ENCODE results near the gene CARHSP1. TPM values are rescaled to one million over a fixed set of nuclear protein-coding genes. Genes with fewer than 3 reads are reported as not detected.
"Not testable (repeated sequence)": the region's sequence is repeated elsewhere in the genome, so short reads cannot be mapped to it uniquely, and the experiment has no call there.

CARHSP1 gene
- total and polyA plus RNA-seq, 5 donors: 28.6 to 75.0 (median 36.0) TPM

GRCh38 chr16:8882725-8883377, 14.0 kb upstream of the CARHSP1 start:
- intact Hi-C loops (cut with DNase I): loop anchor here in 3 of 4 donors (5.0 to 10.0 kb wide), 5 partner anchors 86 to 318 kb away; partner anchors contain the start of genes PMM2 (in 1 of the 3) and TMEM186 (in 1 of the 3)
- Histone ChIP-seq H3K4me3 (ENCODE audit: low read length) (no peak overlapping the region), H3K4me1 (ENCODE audit: control insufficient read depth, insufficient read depth, low read length) (no peaks in the 10 kb centered on the region), H3K9me3 (ENCODE audit: control insufficient read depth, low read length) (no peaks in the 10 kb centered on the region), H3K27ac (ENCODE audit: low read length) (no peak overlapping the region), H3K27me3 (ENCODE audit: control insufficient read depth, insufficient read depth) (no peaks in the 10 kb centered on the region)
- ATAC-seq (no peak), DNase-seq (peak in 2 of 3 donors; percentile 3 to 23)
- WGBS: 82% methylated on average over 17 of the region's 17 CpGs

- H3K9me3 ChIP-seq (ENCODE audit: control insufficient read depth, low read length): no peaks in the 10 kb centered on the region
- intact Hi-C loops (cut with DNase I): loop anchor here in 3 of 4 donors (5.0 to 10.0 kb wide), 5 partner anchors 85 to 317 kb away; partner anchors contain the start of genes PMM2 (in 1 of the 3) and TMEM186 (in 1 of the 3)
Observed at GRCh38 chr16:8882041-8882617, 13.3 kb upstream of the CARHSP1 start, which contains the start of gene LITAFD. Gene LITAFD, plus strand, starts transcription at chr16:8882351. Its CDS starts 2,005 bp downstream, at chr16:8884356.

GRCh38 chr16:8880839-8881510, 12.2 kb upstream of the CARHSP1 start:
- intact Hi-C loops (cut with DNase I): loop anchor here (2.0 to 10.0 kb wide), 6 partner anchors 84 to 316 kb away; partner anchors contain the start of genes PMM2 (in 1 of the 4) and TMEM186 (in 1 of the 4)
- no peaks in the 10 kb centered on the region for H3K9me3 ChIP-seq (ENCODE audit: control insufficient read depth, low read length)
- H3K4me3 ChIP-seq (ENCODE audit: low read length): no peak overlapping the region
- DNase-seq: peak in 1 of 3 donors; percentile 19
- WGBS: 93% methylated on average over 8 of the region's 8 CpGs
- no peaks in the 10 kb centered on the region for H3K4me1 ChIP-seq (ENCODE audit: control insufficient read depth, insufficient read depth, low read length)
- no peak overlapping the region for H3K27ac ChIP-seq (ENCODE audit: low read length)
- ATAC-seq: no peak
- no peaks in the 10 kb centered on the region for H3K27me3 ChIP-seq (ENCODE audit: control insufficient read depth, insufficient read depth)

More at GRCh38 chr16:8882041-8882617, 13.3 kb upstream of the CARHSP1 start, which contains the start of gene LITAFD:
- Histone ChIP-seq H3K27me3 (ENCODE audit: control insufficient read depth, insufficient read depth) (no peaks in the 10 kb centered on the region), H3K4me3 (ENCODE audit: low read length) (no peak within 1 kb of the TSS), H3K4me1 (ENCODE audit: control insufficient read depth, insufficient read depth, low read length) (no peaks in the 10 kb centered on the region), H3K27ac (ENCODE audit: low read length) (no peak within 1 kb of the TSS)
- 62% methylated on average over 10 of the region's 10 CpGs for WGBS
- ATAC-seq: no peak
- DNase-seq: peak; percentile 4 to 38 (median 37)

GRCh38 chr16:8878523-8878911, 9.7 kb upstream of the CARHSP1 start:
- intact Hi-C loops (cut with DNase I): loop anchor here in 1 of 4 donors (10.0 kb wide), 1 partner anchor 214 kb away; no protein-coding TSS in a partner anchor
- Histone ChIP-seq H3K27me3 (ENCODE audit: control insufficient read depth, insufficient read depth) (no peaks in the 10 kb centered on the region), H3K4me3 (ENCODE audit: low read length) (no peak overlapping the region), H3K9me3 (ENCODE audit: control insufficient read depth, low read length) (no peaks in the 10 kb centered on the region), H3K27ac (ENCODE audit: low read length) (no peak overlapping the region), H3K4me1 (ENCODE audit: control insufficient read depth, insufficient read depth, low read length) (no peaks in the 10 kb centered on the region)
- no peak for DNase-seq
- 66% methylated on average over 6 of the region's 6 CpGs for WGBS
- no peak for ATAC-seq

- intact Hi-C loops (cut with DNase I): loop anchor here in 1 of 4 donors (10.0 kb wide), 1 partner anchor 213 kb away; no protein-coding TSS in a partner anchor
- Histone ChIP-seq H3K9me3 (ENCODE audit: control insufficient read depth, low read length) (no peaks in the 10 kb centered on the region), H3K4me3 (ENCODE audit: low read length) (no peak overlapping the region), H3K27me3 (ENCODE audit: control insufficient read depth, insufficient read depth) (no peaks in the 10 kb centered on the region), H3K4me1 (ENCODE audit: control insufficient read depth, insufficient read depth, low read length) (no peaks in the 10 kb centered on the region), H3K27ac (ENCODE audit: low read length) (no peak overlapping the region)
- ATAC-seq (no peak), DNase-seq (peak in 1 of 3 donors; percentile 24)
- WGBS: 61% methylated on average over 8 of the region's 8 CpGs
Observed at GRCh38 chr16:8877894-8878522, 9.2 kb upstream of the CARHSP1 start.

- H3K9me3 ChIP-seq (ENCODE audit: control insufficient read depth, low read length); H3K4me3 ChIP-seq (ENCODE audit: low read length); H3K4me1 ChIP-seq (ENCODE audit: control insufficient read depth, insufficient read depth, low read length); H3K27me3 ChIP-seq (ENCODE audit: control insufficient read depth, insufficient read depth); ATAC-seq; H3K27ac ChIP-seq (ENCODE audit: low read length): not testable (repeated sequence)
- 83% methylated on average over 7 of the region's 7 CpGs for WGBS
- intact Hi-C loops (cut with DNase I): loop anchor here in 1 of 4 donors (10.0 kb wide), 1 partner anchor 211 kb away; no protein-coding TSS in a partner anchor
- DNase-seq: peak in 1 of 3 donors; percentile 10
Observed at GRCh38 chr16:8875317-8875716, 6.5 kb upstream of the CARHSP1 start.

GRCh38 chr16:8874388-8874787, 5.6 kb upstream of the CARHSP1 start:
- Histone ChIP-seq H3K27me3 (ENCODE audit: control insufficient read depth, insufficient read depth) (no peaks in the 10 kb centered on the region), H3K9me3 (ENCODE audit: control insufficient read depth, low read length) (no peaks in the 10 kb centered on the region), H3K4me1 (ENCODE audit: control insufficient read depth, insufficient read depth, low read length) (peaks cover 2% of the 10 kb centered on the region), H3K4me3 (ENCODE audit: low read length) (no peak overlapping the region), H3K27ac (ENCODE audit: low read length) (no peak overlapping the region)
- 46% methylated on average over 6 of the region's 6 CpGs for WGBS
- intact Hi-C loops (cut with DNase I): loop anchor here in 1 of 4 donors (10.0 kb wide), 1 partner anchor 210 kb away; no protein-coding TSS in a partner anchor
- DNase-seq: peak in 1 of 3 donors; percentile 13
- no peak for ATAC-seq

- not testable (repeated sequence) for ATAC-seq; H3K27ac ChIP-seq (ENCODE audit: low read length); H3K4me3 ChIP-seq (ENCODE audit: low read length); H3K27me3 ChIP-seq (ENCODE audit: control insufficient read depth, insufficient read depth); H3K4me1 ChIP-seq (ENCODE audit: control insufficient read depth, insufficient read depth, low read length); H3K9me3 ChIP-seq (ENCODE audit: control insufficient read depth, low read length)
- 88% methylated on average over 7 of the region's 7 CpGs for WGBS
- intact Hi-C loops (cut with DNase I): loop anchor here in 1 of 4 donors (10.0 kb wide), 1 partner anchor 209 kb away; no protein-coding TSS in a partner anchor
- peak in 1 of 3 donors; percentile 16 for DNase-seq
Observed at GRCh38 chr16:8873866-8874195, 5.0 kb upstream of the CARHSP1 start.

GRCh38 chr16:8872967-8873865, 4.4 kb upstream of the CARHSP1 start:
- Histone ChIP-seq H3K9me3 (ENCODE audit: control insufficient read depth, low read length) (no peaks in the 10 kb centered on the region), H3K27ac (ENCODE audit: low read length) (no peak overlapping the region), H3K4me3 (ENCODE audit: low read length) (no peak overlapping the region), H3K27me3 (ENCODE audit: control insufficient read depth, insufficient read depth) (no peaks in the 10 kb centered on the region), H3K4me1 (ENCODE audit: control insufficient read depth, insufficient read depth, low read length) (peaks cover 2% of the 10 kb centered on the region)
- intact Hi-C loops (cut with DNase I): loop anchor here in 1 of 4 donors (10.0 kb wide), 1 partner anchor 208 kb away; no protein-coding TSS in a partner anchor
- DNase-seq (peak in 1 of 3 donors; percentile 20), ATAC-seq (no peak)
- 86% methylated on average over 22 of the region's 22 CpGs for WGBS

Measured in right cardiac atrium (tissue), 5 donors.